Left lobe of liver (tissue), 2 donors: ENCODE results near the gene PPP1R14D. TPM values are rescaled to one million over a fixed set of nuclear protein-coding genes. Genes with fewer than 3 reads are reported as not detected.

Experiments
- ATAC-seq: fragments of 200-7000 bp; cut with Tn5 transposase; one replicate; pipeline ENCODE4 v1.9.1; 2020; ENCODE audit warnings: mild to moderate bottlenecking, moderate library complexity
- DNase-seq: peaks from one replicate; pipeline ENCODE4 v3.0.0-alpha.2; 2020; ENCODE audit warnings: low spot score
- total RNA-seq: library from RNA; stranded (reverse); gene quantifications from one replicate; pipeline ENCODE4 v1.2.1, GENCODE V29; 2021
- donor health status: DM: no; HTN: no; CAD: no; lungs with moderate emphysema.
- donor health status: DM: no; HTN: yes; CAD: no.

PPP1R14D gene
- total RNA-seq, 1 donor from 2014 or later = not detected

DNA sequence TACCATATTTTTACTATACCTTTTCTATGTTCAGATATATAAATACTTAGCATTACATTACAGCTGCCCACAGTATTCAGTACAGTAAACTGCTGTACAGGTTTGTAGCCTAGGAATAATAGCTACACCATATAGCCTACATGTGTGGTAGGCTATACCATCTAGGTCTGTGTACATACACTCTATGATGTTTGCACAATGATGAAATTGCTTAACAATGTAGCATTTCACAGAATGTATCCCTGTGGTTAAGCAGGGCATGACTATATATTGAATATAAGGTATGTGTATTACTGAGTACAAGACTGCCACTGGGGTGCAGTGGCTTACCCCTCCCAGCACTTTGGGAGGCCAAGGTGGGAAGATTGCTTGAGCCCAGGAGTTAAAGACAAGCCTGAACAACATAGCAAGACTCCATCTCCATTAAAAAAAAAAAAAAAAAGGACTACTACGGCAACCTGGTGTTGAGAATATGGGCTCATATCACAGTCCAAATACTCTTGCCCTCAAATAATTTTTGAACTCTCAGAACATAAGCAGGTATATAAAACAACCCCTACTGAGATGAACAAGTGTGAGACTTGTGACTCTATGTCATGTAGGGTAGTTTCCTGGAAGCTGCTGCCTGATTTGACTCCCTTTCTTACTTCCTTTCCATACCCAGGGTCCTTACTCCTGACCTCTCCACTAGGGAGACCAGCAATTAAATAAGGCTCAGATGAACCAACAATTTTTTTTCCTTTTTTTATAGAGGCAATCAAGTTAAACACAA is 4.8 kb downstream of the PPP1R14D start:
- ATAC-seq (no peak), DNase-seq (no peak)

- no peak for ATAC-seq
Measured at GRCh38 chr15:40821195-40821594, 7.3 kb downstream of the PPP1R14D start.

GRCh38 chr15:40819048-40819447 is 9.5 kb downstream of the PPP1R14D start:
- DNase-seq = no peak

More at GRCh38 chr15:40821195-40821594, 7.3 kb downstream of the PPP1R14D start:
- DNase-seq = no peak

DNA sequence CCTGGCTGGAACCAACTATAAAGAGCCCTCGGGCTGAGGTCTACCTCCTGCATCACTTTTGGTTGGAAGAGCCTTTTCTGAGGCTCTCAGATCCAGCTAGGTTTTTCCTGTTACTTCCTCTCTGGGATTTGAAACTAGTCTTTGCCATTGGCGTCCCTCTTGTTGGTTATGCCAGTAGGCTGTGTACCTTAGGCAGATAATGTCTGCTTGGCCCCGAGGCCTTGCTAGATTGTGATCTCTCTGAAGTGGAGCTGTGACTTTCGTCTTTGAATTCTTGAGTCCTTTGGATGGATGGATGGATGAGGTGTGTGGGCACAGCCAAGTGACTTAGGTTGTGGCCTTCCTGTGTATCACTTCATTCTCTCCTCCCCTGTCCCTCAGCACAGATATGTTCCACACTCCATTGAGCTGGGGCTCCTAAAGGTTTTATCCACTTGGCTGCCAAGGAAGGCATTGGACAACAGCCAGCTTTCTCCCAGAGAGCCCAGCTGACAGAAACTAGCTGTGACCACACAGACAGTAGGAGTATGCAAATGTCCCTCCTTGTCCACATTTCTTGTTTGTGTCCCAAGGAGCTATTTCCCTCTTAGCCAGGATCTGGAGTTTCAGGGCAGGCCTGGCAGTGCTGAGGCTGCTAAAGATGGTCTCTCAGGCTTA is 13.3 kb downstream of the PPP1R14D start:
- no peak for DNase-seq
- peak; percentile 67 for ATAC-seq

More at GRCh38 chr15:40819048-40819447, 9.5 kb downstream of the PPP1R14D start:
- no peak for ATAC-seq

DNA sequence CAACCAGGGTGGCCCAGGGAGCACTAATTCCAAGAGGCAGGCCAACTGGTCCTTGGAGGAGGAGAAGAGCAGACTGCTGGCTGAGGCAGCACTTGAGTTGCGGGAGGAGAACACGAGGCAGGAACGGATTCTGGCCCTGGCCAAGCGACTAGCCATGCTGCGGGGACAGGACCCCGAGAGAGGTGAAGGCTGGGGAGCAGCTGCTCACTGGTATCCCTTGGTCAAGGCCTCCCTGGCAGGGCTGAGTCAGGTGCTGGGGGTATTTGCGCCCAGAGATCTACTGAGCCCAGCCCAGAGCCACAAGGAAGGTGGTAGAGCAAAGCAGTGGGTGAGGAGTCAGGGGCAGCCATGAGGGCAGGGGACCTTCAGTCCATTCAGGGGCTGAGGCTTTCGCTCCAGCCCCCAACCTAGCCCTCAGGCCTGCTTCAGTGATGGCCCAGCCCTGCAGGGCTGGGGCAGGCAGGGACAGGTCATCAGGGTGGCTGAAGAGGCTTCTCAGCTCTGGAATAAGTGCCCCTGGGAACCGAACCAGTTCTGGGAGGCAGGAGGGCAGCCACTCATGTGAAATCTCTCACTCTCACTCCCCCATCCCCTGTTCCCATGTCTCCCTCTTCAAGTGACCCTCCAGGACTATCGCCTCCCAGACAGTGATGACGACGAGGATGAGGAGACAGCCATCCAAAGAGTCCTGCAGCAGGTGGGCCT is 15.6 kb downstream of the PPP1R14D start:
- DNase-seq (no peak), ATAC-seq (no peak)

DNA sequence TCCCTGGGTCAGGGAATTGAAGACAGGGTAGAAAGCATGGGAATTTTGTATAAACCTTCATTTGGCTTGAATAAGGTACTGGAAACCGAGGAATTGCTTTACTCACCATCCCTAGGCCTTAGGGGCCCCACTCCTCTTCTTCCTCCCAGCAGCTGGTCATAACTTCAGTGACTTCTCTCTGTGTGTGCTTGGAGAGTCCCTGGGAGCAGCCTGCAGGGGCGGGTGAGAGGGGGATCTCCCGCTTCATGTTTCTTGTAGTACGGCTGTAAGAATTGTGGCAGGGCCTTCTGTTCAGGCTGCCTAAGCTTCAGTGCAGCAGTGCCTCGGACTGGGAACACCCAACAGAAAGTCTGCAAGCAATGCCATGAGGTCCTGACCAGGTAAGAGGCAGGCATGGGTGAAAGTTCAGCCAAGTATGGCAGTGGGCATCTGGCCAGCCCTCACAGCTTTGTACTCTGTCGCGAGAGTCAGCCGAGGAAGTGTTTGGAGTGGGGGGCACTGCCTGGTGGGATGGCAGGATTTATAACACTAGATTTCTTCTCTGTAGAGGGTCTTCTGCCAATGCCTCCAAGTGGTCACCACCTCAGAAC is 19.6 kb downstream of the PPP1R14D start:
- ATAC-seq (peak; percentile 8), DNase-seq (no peak)

DNA sequence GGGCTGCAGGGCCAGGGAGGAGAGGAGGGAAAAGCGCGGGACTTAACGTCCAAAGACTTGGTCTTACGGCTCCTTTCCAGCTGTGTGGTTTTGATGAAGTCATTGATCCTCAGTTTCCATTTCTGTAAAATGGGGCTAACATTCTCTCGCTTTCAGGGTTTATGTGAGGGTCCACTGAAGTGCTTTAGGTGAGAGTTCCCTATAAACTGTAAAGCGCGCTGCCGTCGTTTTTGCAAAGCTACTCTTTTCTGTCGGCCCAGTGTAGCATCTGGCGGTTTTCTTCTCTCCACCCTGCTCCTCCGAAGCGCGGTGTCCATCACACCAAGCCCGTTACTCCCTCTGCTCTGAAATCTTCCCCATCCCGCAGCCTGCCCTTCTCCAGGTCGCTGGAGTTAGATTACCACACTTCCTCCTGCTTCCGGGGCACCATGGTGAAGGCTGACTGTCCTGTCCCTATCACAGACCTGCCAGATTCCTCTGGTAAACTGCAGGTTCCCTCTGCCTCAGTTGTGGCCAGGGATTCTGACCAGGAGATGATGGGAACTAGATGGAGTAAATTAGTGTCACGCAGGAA is 20.5 kb downstream of the PPP1R14D start:
- ATAC-seq (peak; percentile 5), DNase-seq (no peak)

GRCh38 chr15:40807028-40807887 is 21.2 kb downstream of the PPP1R14D start, which contains the start of the genes DNAJC17 and ZFYVE19:
TSS of gene DNAJC17 (minus strand) at chr15:40807473. CDS start at chr15:40807446, 27 bp downstream.
TSS of gene ZFYVE19 (plus strand) at chr15:40807089. CDS start at chr15:40807590, 501 bp downstream.
- DNase-seq = peak; percentile 98
- ATAC-seq = peak; percentile 91

- DNase-seq (no peak), ATAC-seq (no peak)
Measured at GRCh38 chr15:40806672-40807027, 21.9 kb downstream of the PPP1R14D start.

DNA sequence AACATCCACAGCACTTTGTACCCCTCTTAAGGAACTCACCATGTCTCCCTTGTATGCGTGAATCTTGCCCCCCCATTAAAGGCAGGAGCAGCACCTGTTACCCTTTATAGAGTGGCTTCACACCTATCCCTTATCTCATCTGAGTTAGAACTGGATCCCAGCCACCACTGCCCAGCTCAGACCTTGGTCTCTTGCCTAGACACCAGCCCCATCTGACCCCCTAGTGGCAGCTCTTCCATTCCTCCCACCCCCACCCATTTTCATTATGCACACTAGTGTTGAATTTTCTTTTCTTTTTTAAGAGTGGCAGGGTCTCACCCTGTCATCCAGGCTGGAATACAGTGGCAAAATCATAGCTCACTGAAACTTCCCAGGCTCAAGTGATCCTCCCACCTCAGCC is 24.8 kb downstream of the PPP1R14D start:
- ATAC-seq = peak; percentile 25
- peak; percentile 62 for DNase-seq

DNA sequence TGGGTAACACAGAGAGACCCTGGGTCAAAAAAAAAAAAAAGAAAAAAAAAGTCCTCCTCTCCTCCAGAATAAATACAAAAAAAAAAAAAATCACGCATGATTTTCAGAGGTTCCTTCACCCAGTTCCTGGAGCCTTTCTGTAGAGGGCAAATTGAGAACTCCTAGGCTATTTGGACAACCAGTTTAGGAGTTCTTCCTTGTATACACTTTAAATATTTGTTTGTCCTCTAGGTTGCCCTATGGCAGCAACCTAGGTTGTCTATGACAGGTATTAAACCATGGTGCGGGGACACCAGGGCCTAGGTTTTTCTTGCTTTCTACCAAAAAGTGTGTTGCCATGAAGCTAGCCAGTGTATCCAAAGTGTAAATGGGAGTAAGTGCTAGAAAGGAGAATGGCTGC is 25.4 kb downstream of the PPP1R14D start:
- ATAC-seq (peak; percentile 5), DNase-seq (no peak)

- ATAC-seq (no peak), DNase-seq (no peak)
Measured at GRCh38 chr15:40799523-40799922, 29.0 kb downstream of the PPP1R14D start.

- DNase-seq = no peak
Measured at GRCh38 chr15:40796512-40796911, 32.0 kb downstream of the PPP1R14D start.

GRCh38 chr15:40796041-40796440 is 32.5 kb downstream of the PPP1R14D start:
- no peak for ATAC-seq

More at GRCh38 chr15:40796512-40796911, 32.0 kb downstream of the PPP1R14D start:
- no peak for ATAC-seq

GRCh38 chr15:40793216-40793989 is 35.1 kb downstream of the PPP1R14D start:
- ATAC-seq = peak; percentile 90
- peak; percentile 90 for DNase-seq

More at GRCh38 chr15:40796041-40796440, 32.5 kb downstream of the PPP1R14D start:
- DNase-seq = no peak

GRCh38 chr15:40792394-40792793 is 36.1 kb downstream of the PPP1R14D start:
- ATAC-seq (no peak), DNase-seq (no peak)

- DNase-seq (no peak), ATAC-seq (no peak)
Measured at GRCh38 chr15:40790718-40791117, 37.8 kb downstream of the PPP1R14D start.

GRCh38 chr15:40789999-40790398 is 38.5 kb downstream of the PPP1R14D start:
- no peak for ATAC-seq
- no peak for DNase-seq

GRCh38 chr15:40789119-40789518 is 39.4 kb downstream of the PPP1R14D start:
- no peak for DNase-seq
- ATAC-seq = no peak
